Nephron (organoid): ENCODE data around the gene CUL5.

Experiments
- H3K27ac Mint-ChIP-seq, 3 experiments: 2 replicates each; pipeline ENCODE4 v1.8.0; 2020; ENCODE audit warnings: mixed read lengths in 3 of 3, mild to moderate bottlenecking in 2 of 3, moderate library complexity in 1 of 3
- H3K27me3 Mint-ChIP-seq: 2 replicates; pipeline ENCODE4 v1.8.0; 2021; ENCODE audit warnings: low read depth, mild to moderate bottlenecking, moderate library complexity, mixed read lengths
- H3K36me3 Mint-ChIP-seq: 2 replicates; pipeline ENCODE4 v1.8.0; 2020; ENCODE audit warnings: low read depth, mixed read lengths
- H3K4me1 Mint-ChIP-seq: 2 replicates; pipeline ENCODE4 v1.8.0; 2020; ENCODE audit warnings: mixed read lengths
- H3K4me3 Mint-ChIP-seq, 3 experiments: 2 replicates each; pipeline ENCODE4 v1.8.0; 2020; ENCODE audit warnings: mild to moderate bottlenecking in 3 of 3, mixed read lengths in 3 of 3, moderate library complexity in 2 of 3
- H3K9me3 Mint-ChIP-seq: 2 replicates; pipeline ENCODE4 v1.8.0; 2020; ENCODE audit warnings: mixed read lengths
- CTCF ChIP-seq, 3 experiments: fragments of 200-600 bp; sonication (generic); IDR thresholded peaks; one replicate each; pipeline ENCODE4 v1.5.0; 2021; ENCODE audit warnings: antibody characterized with exemption in 3 of 3; ENCODE audit not compliant: unreplicated experiment in 3 of 3

CUL5 gene

GRCh38 chr11:108008656-108009496 is at the start of gene CUL5:
TSS of gene CUL5 (plus strand) at chr11:108008898. CDS start at chr11:108009349, 451 bp downstream.
- Mint-ChIP-seq H3K9me3 (no peaks in the 10 kb centered on the region), H3K27me3 (no peaks in the 10 kb centered on the region), H3K4me1 (peaks cover 6% of the 10 kb centered on the region), H3K36me3 (no peaks in the 10 kb centered on the region), H3K4me3 (peak within 1 kb of the TSS; percentile 97 to 100 (median 100)), H3K27ac (peak within 1 kb of the TSS; percentile 97 to 100 (median 100))
- peak; percentile 88 to 96 (median 94) for TF ChIP-seq CTCF (IDR thresholded peaks at IDR 0.05; ENCODE audit: unreplicated experiment in 3 of 3)

DNA sequence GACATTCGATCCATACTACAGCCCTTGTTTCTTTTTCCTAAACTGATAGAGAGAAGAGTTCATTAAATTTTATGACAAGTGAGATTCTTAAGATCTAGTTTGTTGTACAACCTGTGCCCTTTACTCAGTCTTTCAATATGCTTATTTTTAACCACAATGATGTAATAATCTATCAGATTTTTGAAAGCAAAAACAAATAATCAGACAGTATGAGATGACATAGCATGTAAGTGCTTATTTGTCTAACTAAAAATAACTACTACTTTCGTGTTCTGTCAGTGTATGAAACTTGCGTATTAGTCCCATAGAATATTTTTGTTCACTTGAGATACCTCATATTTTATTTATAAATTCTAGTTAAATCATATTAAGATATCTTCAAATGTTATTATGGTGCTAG is 47.2 kb upstream of the CUL5 start:
- no peaks in the 10 kb centered on the region for H3K27me3 Mint-ChIP-seq

GRCh38 chr11:107962181-107962580 is 46.5 kb upstream of the CUL5 start:
- no peaks in the 10 kb centered on the region for H3K9me3 Mint-ChIP-seq
- no peaks in the 10 kb centered on the region for H3K36me3 Mint-ChIP-seq
- TF ChIP-seq CTCF (IDR thresholded peaks at IDR 0.05; ENCODE audit: unreplicated experiment in 3 of 3): no peak
- H3K4me1 Mint-ChIP-seq: no peaks in the 10 kb centered on the region
- no peak overlapping the region for H3K4me3 Mint-ChIP-seq
- no peaks in the 10 kb centered on the region for H3K27me3 Mint-ChIP-seq
- no peak overlapping the region for H3K27ac Mint-ChIP-seq

More for the DNA sequence above, 47.2 kb upstream of the CUL5 start:
- no peak overlapping the region for H3K4me3 Mint-ChIP-seq
- no peak overlapping the region for H3K27ac Mint-ChIP-seq
- H3K9me3 Mint-ChIP-seq: no peaks in the 10 kb centered on the region
- no peaks in the 10 kb centered on the region for H3K4me1 Mint-ChIP-seq
- TF ChIP-seq CTCF (IDR thresholded peaks at IDR 0.05; ENCODE audit: unreplicated experiment in 3 of 3): no peak
- no peaks in the 10 kb centered on the region for H3K36me3 Mint-ChIP-seq

DNA sequence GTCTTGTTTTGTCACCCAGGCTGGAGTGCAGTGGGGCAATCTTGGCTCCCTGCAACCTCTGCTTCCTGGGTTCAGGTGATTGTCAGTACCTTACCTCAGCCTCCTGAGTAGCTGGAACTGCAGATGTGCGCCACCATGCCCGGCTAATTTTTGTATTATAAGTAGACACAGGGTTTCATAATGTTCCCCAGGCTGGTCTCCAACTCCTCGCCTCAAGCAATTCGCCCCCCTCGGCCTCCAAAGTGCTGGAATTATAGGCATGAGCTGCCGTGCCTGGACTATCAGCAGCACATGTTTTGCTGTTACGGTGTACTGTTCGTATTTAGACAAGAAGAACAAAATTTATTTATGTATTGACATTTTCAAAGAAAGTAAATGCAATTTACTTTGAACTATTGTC is 45.6 kb upstream of the CUL5 start:
- TF ChIP-seq CTCF (IDR thresholded peaks at IDR 0.05; ENCODE audit: unreplicated experiment in 3 of 3): no peak
- no peak overlapping the region for H3K27ac Mint-ChIP-seq
- H3K36me3 Mint-ChIP-seq: no peaks in the 10 kb centered on the region
- H3K27me3 Mint-ChIP-seq: no peaks in the 10 kb centered on the region
- H3K4me3 Mint-ChIP-seq: no peak overlapping the region
- H3K9me3 Mint-ChIP-seq: no peaks in the 10 kb centered on the region
- H3K4me1 Mint-ChIP-seq: no peaks in the 10 kb centered on the region

DNA sequence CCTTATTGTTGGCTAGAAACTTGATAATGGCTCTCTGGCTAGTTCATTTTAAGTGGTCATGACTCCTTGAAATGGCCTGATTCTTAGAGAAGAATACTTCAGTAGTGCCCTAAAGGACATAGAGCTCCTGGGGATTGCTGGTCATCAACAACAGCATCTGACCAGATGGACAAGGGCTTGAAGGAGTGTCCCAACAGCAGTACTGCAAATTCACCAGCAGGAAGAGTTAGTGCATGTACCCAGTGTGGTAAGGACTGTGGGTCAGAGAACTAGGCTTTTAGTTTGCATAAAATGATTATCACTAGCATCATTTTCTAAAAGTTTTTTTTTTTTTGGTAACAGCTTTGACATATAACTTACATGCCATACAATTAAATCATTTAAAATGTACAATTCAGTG is 39.5 kb upstream of the CUL5 start:
- Mint-ChIP-seq H3K36me3 (no peaks in the 10 kb centered on the region), H3K27me3 (no peaks in the 10 kb centered on the region), H3K4me3 (no peak overlapping the region), H3K27ac (no peak overlapping the region), H3K4me1 (no peaks in the 10 kb centered on the region), H3K9me3 (no peaks in the 10 kb centered on the region)
- no peak for TF ChIP-seq CTCF (IDR thresholded peaks at IDR 0.05; ENCODE audit: unreplicated experiment in 3 of 3)

- H3K4me1 Mint-ChIP-seq: no peaks in the 10 kb centered on the region
- TF ChIP-seq CTCF (IDR thresholded peaks at IDR 0.05; ENCODE audit: unreplicated experiment in 3 of 3): no peak
Observed at GRCh38 chr11:107970049-107970448, 38.6 kb upstream of the CUL5 start.

More at GRCh38 chr11:107970049-107970448, 38.6 kb upstream of the CUL5 start:
- no peak overlapping the region for H3K4me3 Mint-ChIP-seq
- H3K36me3 Mint-ChIP-seq: no peaks in the 10 kb centered on the region
- H3K9me3 Mint-ChIP-seq: no peaks in the 10 kb centered on the region
- no peaks in the 10 kb centered on the region for H3K27me3 Mint-ChIP-seq
- H3K27ac Mint-ChIP-seq: no peak overlapping the region
